Osteoblast (primary cell): ENCODE measurements around the gene OR6C65. TPM values are rescaled to one million over a fixed set of nuclear protein-coding genes. Genes with fewer than 3 reads are reported as not detected.

ENCODE experiments used
- DNase-seq: peaks from one replicate; pipeline ENCODE4 v3.0.0; 2011; ENCODE audit warnings: low spot score, mixed read lengths; ENCODE audit not compliant: insufficient read length; ENCODE audit errors: missing footprints
- H2AFZ ChIP-seq: 2 replicates; pipeline ENCODE4 v1.6.0; 2011; ENCODE audit warnings: mild to moderate bottlenecking, low read length
- H3K27ac ChIP-seq: 2 replicates; pipeline ENCODE4 v1.5.1; 2011; ENCODE audit warnings: mild to moderate bottlenecking, low read depth, low read length, moderate library complexity
- H3K27me3 ChIP-seq: 2 replicates; pipeline ENCODE4 v1.6.0; 2012; ENCODE audit warnings: mild to moderate bottlenecking, control low read depth, inconsistent platforms, low read length, moderate library complexity; ENCODE audit not compliant: insufficient read depth
- H3K36me3 ChIP-seq: 2 replicates; pipeline ENCODE4 v1.5.1; 2011; ENCODE audit warnings: mild to moderate bottlenecking, low read length, control low read depth, moderate library complexity; ENCODE audit not compliant: insufficient read depth
- H3K4me1 ChIP-seq: 2 replicates; pipeline ENCODE4 v1.5.1; 2011; ENCODE audit warnings: mild to moderate bottlenecking, low read length, control low read depth, moderate library complexity; ENCODE audit not compliant: insufficient read depth
- H3K4me2 ChIP-seq: 2 replicates; pipeline ENCODE4 v1.6.0; 2011; ENCODE audit warnings: mild to moderate bottlenecking, low read length; ENCODE audit not compliant: insufficient read depth
- H3K4me3 ChIP-seq: fragments of 200-600 bp; sonication (generic); 3 replicates; pipeline ENCODE4 v1.5.1; 2012; ENCODE audit warnings: mild to moderate bottlenecking, low read length, inconsistent platforms; ENCODE audit not compliant: insufficient read depth
- H3K79me2 ChIP-seq: 2 replicates; pipeline ENCODE4 v1.6.0; 2012; ENCODE audit warnings: mild to moderate bottlenecking, low read length, control low read depth, inconsistent platforms; ENCODE audit not compliant: insufficient read depth
- H3K9me3 ChIP-seq: 2 replicates; pipeline ENCODE4 v1.5.1; 2011; ENCODE audit warnings: low read depth, low read length, control low read depth
- H4K20me1 ChIP-seq: 2 replicates; pipeline ENCODE4 v1.6.0; 2012; ENCODE audit warnings: mild to moderate bottlenecking, low read length, control low read depth; ENCODE audit not compliant: insufficient read depth
- CTCF ChIP-seq: IDR thresholded peaks from 2 replicates; pipeline ENCODE4 v1.5.1; 2011; ENCODE audit warnings: mild to moderate bottlenecking, low read depth, low read length, moderate library complexity; ENCODE audit errors: extremely low read depth
- total RNA-seq: library from RNA; depleted of rRNA; stranded (reverse); fragments of >200 nt; gene quantifications from 2 replicates; pipeline ENCODE4 v1.2.3, GENCODE V29; 2012

Gene OR6C65
- total RNA-seq, 1 donor: not detected

GRCh38 chr12:55372521-55372920 lies 27.8 kb upstream of the OR6C65 start:
- no peak overlapping the region for H3K27ac ChIP-seq
- DNase-seq: no peak
- H3K4me1 ChIP-seq: no peaks in the 10 kb centered on the region
- no peak overlapping the region for H3K4me2 ChIP-seq
- no peak for TF ChIP-seq CTCF
- H4K20me1 ChIP-seq: no peaks in the 10 kb centered on the region
- no peaks in the 10 kb centered on the region for H3K36me3 ChIP-seq
- no peak overlapping the region for H2AFZ ChIP-seq
- H3K4me3 ChIP-seq: no peak overlapping the region
- no peaks in the 10 kb centered on the region for H3K79me2 ChIP-seq
- H3K27me3 ChIP-seq: no peaks in the 10 kb centered on the region
- no peaks in the 10 kb centered on the region for H3K9me3 ChIP-seq

- no peak for TF ChIP-seq CTCF
- Histone ChIP-seq H3K36me3 (no peaks in the 10 kb centered on the region), H3K27me3 (no peaks in the 10 kb centered on the region), H3K4me1 (no peaks in the 10 kb centered on the region), H3K27ac (no peak overlapping the region), H4K20me1 (no peaks in the 10 kb centered on the region), H3K9me3 (no peaks in the 10 kb centered on the region), H3K79me2 (no peaks in the 10 kb centered on the region), H2AFZ (no peak overlapping the region), H3K4me2 (no peak overlapping the region), H3K4me3 (no peak overlapping the region)
- no peak for DNase-seq
Measured at GRCh38 chr12:55385891-55386290, 14.4 kb upstream of the OR6C65 start.

GRCh38 chr12:55392032-55392795 lies 8.1 kb upstream of the OR6C65 start:
- Histone ChIP-seq H3K27me3 (no peaks in the 10 kb centered on the region), H3K4me2 (no peak overlapping the region), H3K4me3 (no peak overlapping the region), H3K79me2 (no peaks in the 10 kb centered on the region), H3K27ac (no peak overlapping the region), H3K36me3 (no peaks in the 10 kb centered on the region), H3K4me1 (no peaks in the 10 kb centered on the region), H3K9me3 (no peaks in the 10 kb centered on the region), H2AFZ (no peak overlapping the region), H4K20me1 (no peaks in the 10 kb centered on the region)
- TF ChIP-seq CTCF: no peak
- no peak for DNase-seq

- no peaks in the 10 kb centered on the region for H4K20me1 ChIP-seq
- H3K4me1 ChIP-seq: no peaks in the 10 kb centered on the region
- no peak overlapping the region for H2AFZ ChIP-seq
- H3K9me3 ChIP-seq: no peaks in the 10 kb centered on the region
- no peaks in the 10 kb centered on the region for H3K79me2 ChIP-seq
- no peaks in the 10 kb centered on the region for H3K27me3 ChIP-seq
- no peak overlapping the region for H3K4me2 ChIP-seq
- no peak overlapping the region for H3K4me3 ChIP-seq
- no peak overlapping the region for H3K27ac ChIP-seq
- TF ChIP-seq CTCF: no peak
- DNase-seq: no peak
- no peaks in the 10 kb centered on the region for H3K36me3 ChIP-seq
Measured at GRCh38 chr12:55396326-55396725, 4.0 kb upstream of the OR6C65 start.
